ENCODE data around the gene ARFRP1. TPM values are rescaled to one million over a fixed set of nuclear protein-coding genes. Genes with fewer than 3 reads are reported as not detected.
A peak's percentile ranks its signal among the peaks of the same experiment; 100 is the strongest.

The ARFRP1 gene
- total and polyA plus RNA-seq, 2 of the 13 experiments (the other 11 are each of a cell fraction or from before 2014, with no cell fraction given), result 32.0 to 51.1 TPM

DNA sequence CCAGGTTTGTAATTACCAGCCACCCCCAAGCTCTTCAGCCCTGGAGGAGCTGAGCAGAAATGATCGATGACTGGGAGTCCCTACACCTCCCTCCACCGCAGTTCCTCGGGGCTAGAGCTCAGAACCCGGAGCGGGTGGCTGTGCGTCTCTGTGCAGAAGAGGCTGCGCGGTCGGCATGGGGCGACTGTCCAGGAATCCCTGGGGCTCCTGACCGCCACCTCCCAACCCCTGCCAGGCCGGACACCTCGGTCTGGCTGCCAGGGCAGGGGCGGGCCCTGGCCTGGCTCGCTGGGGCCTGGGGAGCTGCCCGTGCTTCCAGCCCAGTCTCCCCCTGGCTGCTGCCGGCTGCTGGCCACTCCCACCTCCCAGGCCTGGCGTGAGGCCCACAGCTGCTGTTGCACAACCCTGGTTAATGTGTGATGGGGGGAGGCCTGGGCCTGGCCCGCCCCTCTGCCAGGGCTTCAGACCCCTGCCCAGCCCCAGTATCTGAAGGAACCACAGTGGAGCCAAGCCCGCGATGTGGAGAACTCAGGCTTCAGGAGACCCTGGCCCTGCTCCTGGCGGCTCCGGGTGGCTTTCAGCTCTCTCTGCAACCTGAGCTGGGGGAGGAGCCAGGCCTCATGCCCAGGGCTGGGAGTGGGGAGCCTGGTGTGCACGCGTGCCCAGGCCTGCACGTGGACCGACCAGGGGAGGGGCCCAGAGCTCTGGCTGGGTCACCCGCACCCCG is 33.0 kb upstream of the ARFRP1 start (continued):
- TF ChIP-seq, protein P1, sequence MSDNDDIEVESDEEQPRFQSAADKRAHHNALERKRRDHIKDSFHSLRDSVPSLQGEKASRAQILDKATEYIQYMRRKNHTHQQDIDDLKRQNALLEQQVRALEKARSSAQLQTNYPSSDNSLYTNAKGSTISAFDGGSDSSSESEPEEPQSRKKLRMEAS (IDR thresholded peaks at IDR 0.05), result peak; percentile 91
- TF ChIP-seq SIN3B (IDR thresholded peaks at IDR 0.05; ENCODE audit: low read length) (peak; percentile 60; the same call in 1 of the 2 replicates), ZBTB37 (CRISPR knock-in tag; IDR thresholded peaks at IDR 0.05) (peak; percentile 82; the same call in 1 of the 2 replicates), SOX6 (IDR thresholded peaks at IDR 0.05) (no peak), SOX6 (CRISPR knock-in tag; IDR thresholded peaks at IDR 0.05) (peak; percentile 93), RBM22 (optimal IDR thresholded peaks at IDR 0.05; ENCODE audit: low read length) (peak; percentile 54), SIX1 (CRISPR knock-in tag; IDR thresholded peaks at IDR 0.05; ENCODE audit: borderline replicate concordance) (peak; percentile 80), CREB1 (IDR thresholded peaks at IDR 0.05) (no peak), CREB1 (CRISPR knock-in tag; IDR thresholded peaks at IDR 0.05) (no peak), ZNF318 (CRISPR knock-in tag; IDR thresholded peaks at IDR 0.05) (peak; percentile 30), ZBTB42 (CRISPR knock-in tag; IDR thresholded peaks at IDR 0.05) (0 out of 2 replicates have a peak, but pooled peaks have one; percentile 64), ZNF335 (CRISPR knock-in tag; IDR thresholded peaks at IDR 0.05) (peak; percentile 86; the same call in 1 of the 2 replicates), TSC22D2 (CRISPR knock-in tag; IDR thresholded peaks at IDR 0.05; ENCODE audit: borderline replicate concordance) (no peak; the same call in none of the 2 replicates), BHLHE40 (IDR thresholded peaks at IDR 0.05; ENCODE audit: low read length) (peak; percentile 39; the same call in 1 of the 2 replicates), ELF3 (CRISPR knock-in tag; IDR thresholded peaks at IDR 0.05) (peak; percentile 83), ZNF292 (CRISPR knock-in tag; IDR thresholded peaks at IDR 0.05; ENCODE audit: borderline replicate concordance, low read depth) (peak; percentile 88), KLF9 (CRISPR knock-in tag; IDR thresholded peaks at IDR 0.05; ENCODE audit: low read depth) (peak; percentile 100)
- TF ChIP-seq, protein P2, sequence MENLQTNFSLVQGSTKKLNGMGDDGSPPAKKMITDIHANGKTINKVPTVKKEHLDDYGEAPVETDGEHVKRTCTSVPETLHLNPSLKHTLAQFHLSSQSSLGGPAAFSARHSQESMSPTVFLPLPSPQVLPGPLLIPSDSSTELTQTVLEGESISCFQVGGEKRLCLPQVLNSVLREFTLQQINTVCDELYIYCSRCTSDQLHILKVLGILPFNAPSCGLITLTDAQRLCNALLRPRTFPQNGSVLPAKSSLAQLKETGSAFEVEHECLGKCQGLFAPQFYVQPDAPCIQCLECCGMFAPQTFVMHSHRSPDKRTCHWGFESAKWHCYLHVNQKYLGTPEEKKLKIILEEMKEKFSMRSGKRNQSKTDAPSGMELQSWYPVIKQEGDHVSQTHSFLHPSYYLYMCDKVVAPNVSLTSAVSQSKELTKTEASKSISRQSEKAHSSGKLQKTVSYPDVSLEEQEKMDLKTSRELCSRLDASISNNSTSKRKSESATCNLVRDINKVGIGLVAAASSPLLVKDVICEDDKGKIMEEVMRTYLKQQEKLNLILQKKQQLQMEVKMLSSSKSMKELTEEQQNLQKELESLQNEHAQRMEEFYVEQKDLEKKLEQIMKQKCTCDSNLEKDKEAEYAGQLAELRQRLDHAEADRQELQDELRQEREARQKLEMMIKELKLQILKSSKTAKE (CRISPR knock-in tag; IDR thresholded peaks at IDR 0.05; ENCODE audit: borderline replicate concordance), result peak; percentile 68; the same call in 1 of the 2 replicates
